GM12874 (cell line): ENCODE results near the gene BANK1.

Source experiments
- TF ChIP-seq, protein P1 (sequence below): IDR thresholded peaks from 2 replicates; pipeline ENCODE4 v1.5.1; 2011; ENCODE audit warnings: low read depth, mild to moderate bottlenecking, control low read depth, low read length, moderate library complexity; ENCODE audit not compliant: insufficient read depth

The BANK1 gene, protein sequence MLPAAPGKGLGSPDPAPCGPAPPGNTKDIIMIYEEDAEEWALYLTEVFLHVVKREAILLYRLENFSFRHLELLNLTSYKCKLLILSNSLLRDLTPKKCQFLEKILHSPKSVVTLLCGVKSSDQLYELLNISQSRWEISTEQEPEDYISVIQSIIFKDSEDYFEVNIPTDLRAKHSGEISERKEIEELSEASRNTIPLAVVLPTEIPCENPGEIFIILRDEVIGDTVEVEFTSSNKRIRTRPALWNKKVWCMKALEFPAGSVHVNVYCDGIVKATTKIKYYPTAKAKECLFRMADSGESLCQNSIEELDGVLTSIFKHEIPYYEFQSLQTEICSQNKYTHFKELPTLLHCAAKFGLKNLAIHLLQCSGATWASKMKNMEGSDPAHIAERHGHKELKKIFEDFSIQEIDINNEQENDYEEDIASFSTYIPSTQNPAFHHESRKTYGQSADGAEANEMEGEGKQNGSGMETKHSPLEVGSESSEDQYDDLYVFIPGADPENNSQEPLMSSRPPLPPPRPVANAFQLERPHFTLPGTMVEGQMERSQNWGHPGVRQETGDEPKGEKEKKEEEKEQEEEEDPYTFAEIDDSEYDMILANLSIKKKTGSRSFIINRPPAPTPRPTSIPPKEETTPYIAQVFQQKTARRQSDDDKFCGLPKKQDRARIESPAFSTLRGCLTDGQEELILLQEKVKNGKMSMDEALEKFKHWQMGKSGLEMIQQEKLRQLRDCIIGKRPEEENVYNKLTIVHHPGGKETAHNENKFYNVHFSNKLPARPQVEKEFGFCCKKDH

DNA sequence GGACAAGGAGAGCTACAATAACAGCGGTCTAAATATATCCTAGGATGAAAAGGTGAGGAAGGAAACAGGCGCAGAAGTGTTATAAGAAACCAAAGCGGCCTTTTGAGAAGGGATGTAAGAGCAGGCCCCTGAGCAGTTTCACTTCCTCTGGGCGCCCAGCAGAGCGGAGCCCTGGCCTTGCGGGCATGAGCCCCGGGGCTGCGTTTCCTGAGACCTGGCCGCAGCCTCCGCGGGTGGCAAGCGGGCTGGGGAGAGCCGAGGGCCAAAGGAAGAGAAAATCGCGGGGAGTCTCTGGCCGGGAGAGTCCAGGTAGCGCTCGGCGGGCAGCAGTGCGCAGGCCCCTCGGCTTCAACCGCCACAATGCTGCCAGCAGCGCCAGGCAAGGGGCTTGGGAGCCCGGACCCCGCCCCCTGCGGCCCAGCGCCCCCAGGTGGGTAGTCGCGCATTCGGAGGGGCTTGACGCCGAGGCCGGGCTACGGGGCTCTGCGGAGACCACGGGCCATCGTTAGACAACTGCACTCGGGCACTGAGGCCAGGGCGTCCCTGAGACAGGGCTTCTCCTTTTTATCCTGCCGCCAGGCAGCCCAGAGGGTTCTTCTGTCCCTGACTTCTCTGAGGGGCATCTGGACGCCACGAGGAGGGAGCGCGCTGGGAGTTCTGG is at the start of gene BANK1:
Gene BANK1 (plus strand): TSS at position 210 of the 661 bp plus-strand sequence. CDS start 151 bp downstream, at position 361.
- TF ChIP-seq, protein P1, sequence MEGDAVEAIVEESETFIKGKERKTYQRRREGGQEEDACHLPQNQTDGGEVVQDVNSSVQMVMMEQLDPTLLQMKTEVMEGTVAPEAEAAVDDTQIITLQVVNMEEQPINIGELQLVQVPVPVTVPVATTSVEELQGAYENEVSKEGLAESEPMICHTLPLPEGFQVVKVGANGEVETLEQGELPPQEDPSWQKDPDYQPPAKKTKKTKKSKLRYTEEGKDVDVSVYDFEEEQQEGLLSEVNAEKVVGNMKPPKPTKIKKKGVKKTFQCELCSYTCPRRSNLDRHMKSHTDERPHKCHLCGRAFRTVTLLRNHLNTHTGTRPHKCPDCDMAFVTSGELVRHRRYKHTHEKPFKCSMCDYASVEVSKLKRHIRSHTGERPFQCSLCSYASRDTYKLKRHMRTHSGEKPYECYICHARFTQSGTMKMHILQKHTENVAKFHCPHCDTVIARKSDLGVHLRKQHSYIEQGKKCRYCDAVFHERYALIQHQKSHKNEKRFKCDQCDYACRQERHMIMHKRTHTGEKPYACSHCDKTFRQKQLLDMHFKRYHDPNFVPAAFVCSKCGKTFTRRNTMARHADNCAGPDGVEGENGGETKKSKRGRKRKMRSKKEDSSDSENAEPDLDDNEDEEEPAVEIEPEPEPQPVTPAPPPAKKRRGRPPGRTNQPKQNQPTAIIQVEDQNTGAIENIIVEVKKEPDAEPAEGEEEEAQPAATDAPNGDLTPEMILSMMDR = peak; percentile 37

DNA sequence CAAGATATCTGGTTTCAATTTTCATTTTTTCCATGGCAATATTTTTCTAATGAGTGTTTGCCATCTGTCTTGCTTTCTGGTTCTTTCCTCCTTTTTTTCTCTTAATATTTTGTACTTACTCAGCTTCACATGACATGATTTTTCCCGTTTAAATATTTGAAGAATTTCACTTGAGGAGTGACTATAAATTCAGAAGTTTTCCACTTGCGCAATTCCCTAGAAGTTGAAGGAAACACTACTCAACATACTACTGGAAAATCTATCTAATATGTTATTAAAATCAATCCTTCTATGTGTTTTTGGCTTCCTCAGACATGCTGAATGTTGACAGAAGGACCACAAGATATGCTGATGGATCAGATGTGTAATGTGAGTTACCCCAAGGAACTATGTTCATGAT is 36.8 kb upstream of the BANK1 start:
- TF ChIP-seq, protein P1 = no peak

DNA sequence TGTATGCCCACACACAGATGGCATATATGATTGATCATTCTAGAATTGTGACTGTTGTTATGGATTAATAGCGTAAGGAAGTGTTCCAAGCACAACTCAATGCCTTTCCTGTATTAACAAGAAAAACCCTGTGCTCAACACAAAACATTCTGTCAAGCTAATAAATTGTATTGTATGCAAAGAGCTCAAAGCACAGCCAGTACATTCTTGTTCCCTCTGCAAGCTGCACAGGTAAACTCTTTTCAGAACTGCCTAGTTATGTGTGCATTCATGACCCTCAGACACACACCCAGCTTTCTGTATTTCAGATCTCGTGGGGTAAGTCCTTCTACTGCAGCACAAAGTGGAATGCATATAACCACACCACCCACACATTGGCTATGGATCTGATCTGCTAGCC is 34.3 kb upstream of the BANK1 start:
- TF ChIP-seq, protein P1 = no peak

DNA sequence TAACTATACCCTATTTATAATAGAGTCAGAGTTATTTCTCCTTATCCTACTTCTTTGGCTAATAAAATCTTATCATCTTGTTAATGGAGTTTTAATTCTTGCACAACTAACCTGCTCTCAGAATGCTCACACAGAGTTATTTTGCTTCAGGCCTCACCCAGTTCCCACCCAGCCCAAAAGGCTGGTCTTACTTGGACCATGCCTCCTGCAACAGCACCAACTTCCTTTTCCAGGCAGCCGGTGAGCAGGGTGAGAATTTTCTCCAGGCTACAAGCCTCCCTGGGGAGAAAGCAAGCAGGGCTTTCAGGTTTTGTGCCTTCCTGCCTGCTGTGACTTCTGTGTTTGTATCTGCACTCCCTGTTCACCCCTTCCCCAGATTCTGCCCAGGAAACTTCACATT is 29.1 kb upstream of the BANK1 start:
- TF ChIP-seq, protein P1 = no peak

DNA sequence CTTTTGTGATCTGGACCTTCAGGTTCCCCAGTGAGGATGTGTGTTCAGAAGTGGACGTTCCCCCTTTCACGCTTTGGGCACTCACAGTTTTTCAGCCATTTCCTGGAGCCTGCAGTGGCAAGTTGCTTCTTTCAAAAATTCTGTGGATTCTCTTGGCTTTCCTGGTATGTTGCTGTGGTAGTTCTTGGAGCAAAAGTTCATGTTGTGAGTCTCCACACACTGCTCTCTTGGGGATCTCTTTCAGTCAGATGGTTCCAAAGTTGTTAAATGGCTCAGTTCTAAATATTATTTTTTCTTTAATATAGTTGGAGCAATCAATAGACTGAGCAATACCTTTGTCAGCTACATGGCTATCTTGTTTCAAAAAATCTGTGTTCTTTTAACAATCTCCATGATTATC is 28.5 kb upstream of the BANK1 start:
- TF ChIP-seq, protein P1 = no peak

DNA sequence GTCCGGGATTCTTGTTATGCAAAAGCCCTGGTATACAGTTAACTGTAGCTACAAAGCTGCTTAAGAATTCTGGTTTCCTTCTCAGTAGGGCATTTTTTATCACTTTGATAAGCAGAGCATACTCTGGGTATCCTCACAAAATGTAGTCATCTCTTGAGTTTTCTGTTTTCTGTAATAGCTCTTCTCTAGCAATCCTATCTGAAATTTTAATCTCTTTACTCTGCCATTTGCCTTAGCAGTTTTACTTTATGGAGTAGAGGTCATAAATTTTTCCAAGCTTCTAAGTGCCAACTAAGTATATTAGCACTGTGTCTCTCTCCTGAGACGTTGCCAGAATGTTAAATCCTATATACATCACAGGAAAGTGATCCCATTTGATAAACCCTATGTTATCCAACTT is 28.0 kb upstream of the BANK1 start:
- TF ChIP-seq, protein P1 = no peak

DNA sequence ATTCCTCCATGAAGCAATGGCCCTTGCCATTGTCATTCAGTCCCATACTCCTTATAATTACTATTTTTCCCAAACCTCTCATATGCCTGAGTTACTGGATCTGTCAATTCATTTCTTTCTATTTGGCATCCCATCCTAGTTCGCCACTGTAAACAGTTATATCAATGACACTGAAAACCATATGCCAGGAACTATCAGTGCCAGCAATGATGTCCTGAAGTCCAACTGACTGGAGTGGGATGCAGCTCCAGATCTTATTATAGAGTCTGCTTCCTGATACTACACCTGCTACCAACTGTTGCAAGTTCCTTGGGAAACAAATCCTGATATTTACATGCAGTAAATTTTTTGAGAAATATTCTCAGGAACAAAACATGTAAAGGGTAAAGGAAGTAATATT is 27.0 kb upstream of the BANK1 start:
- TF ChIP-seq, protein P1 = no peak
